ES-I3 (cell line): ENCODE data around the gene GH1.
"Not testable (repeated sequence)": the region's sequence is repeated elsewhere in the genome, so short reads cannot be mapped to it uniquely, and the experiment has no call there.

Source experiments
- H3K36me3 ChIP-seq: 2 replicates; pipeline ENCODE4 v1.6.1; 2013; ENCODE audit warnings: mild to moderate bottlenecking, low read length, control low read depth, moderate library complexity; ENCODE audit not compliant: insufficient read depth
- H3K4me1 ChIP-seq: 2 replicates; pipeline ENCODE4 v1.6.1; 2013; ENCODE audit warnings: mild to moderate bottlenecking, control low read depth, low read length; ENCODE audit not compliant: insufficient read depth
- H3K9ac ChIP-seq: 2 replicates; pipeline ENCODE4 v1.6.1; 2013; ENCODE audit warnings: low read depth, mild to moderate bottlenecking, low read length, moderate library complexity
- H3K9me3 ChIP-seq: 2 replicates; pipeline ENCODE4 v1.6.1; 2013; ENCODE audit warnings: mild to moderate bottlenecking, low read length, moderate library complexity; ENCODE audit not compliant: control insufficient read depth, insufficient read depth

Gene GH1

DNA sequence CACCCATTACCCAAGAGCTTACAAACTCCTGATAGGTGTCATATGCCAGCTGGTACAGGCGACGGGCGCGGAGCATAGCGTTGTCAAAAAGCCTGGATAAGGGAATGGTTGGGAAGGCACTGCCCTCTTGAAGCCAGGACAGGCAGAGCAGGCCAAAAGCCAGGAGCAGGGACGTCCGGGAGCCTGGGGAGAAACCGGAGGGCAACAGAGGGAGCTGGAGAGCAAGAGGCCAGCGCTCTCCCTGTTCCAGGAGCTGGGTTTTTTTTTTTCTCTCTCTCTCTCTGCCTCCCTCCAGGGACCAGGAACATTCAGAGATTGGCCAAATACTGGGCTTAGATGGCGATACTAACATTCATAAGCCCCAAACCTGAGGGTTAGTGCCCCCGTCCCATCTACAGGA is 37.3 kb downstream of the GH1 start:
- not testable (repeated sequence) for H3K36me3 ChIP-seq, H3K9ac ChIP-seq, H3K4me1 ChIP-seq, H3K9me3 ChIP-seq

DNA sequence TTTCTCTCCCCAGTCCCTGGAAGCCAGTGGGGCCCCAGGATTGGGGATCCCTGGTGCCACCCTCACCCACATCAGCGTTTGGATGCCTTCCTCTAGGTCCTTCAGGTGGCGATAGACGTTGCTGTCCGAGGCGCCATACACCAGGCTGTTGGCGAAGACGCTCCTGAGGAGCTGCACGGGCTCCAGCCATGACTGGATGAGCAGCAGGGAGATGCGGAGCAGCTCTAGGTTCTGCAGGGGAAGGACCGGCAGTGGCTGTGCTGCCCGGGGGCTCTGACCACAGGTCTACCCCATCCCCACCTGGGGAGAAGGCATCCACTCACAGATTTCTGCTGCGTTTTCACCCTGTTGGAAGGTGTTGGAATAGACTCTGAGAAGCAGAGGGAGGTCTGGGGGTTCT is 37.9 kb downstream of the GH1 start:
- Histone ChIP-seq H3K9ac (no peak overlapping the region), H3K4me1 (peaks cover 10% of the 10 kb centered on the region; the same call in 1 of the 2 replicates), H3K9me3 (no peaks in the 10 kb centered on the region), H3K36me3 (no peaks in the 10 kb centered on the region)

DNA sequence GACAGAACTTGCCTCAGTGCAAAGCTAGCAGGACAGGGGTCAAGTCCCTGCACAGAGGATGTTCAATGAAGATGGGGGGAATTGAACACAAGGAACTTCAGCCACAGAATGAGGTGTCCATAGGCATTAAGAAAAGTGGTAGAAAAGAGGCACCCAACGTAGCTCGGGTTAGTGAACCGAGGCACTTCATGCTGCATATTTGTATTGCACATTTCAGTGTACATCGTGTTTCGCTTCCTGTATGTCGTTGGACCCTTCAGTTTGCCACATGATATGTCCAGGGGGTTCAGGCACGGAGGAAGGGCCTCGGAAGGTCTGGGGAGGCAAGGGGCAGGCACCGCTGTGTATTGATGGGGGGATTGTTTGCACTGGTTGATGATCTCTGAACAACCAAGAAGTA is 40.2 kb downstream of the GH1 start:
- H3K4me1 ChIP-seq, H3K9me3 ChIP-seq, H3K36me3 ChIP-seq, H3K9ac ChIP-seq: not testable (repeated sequence)

DNA sequence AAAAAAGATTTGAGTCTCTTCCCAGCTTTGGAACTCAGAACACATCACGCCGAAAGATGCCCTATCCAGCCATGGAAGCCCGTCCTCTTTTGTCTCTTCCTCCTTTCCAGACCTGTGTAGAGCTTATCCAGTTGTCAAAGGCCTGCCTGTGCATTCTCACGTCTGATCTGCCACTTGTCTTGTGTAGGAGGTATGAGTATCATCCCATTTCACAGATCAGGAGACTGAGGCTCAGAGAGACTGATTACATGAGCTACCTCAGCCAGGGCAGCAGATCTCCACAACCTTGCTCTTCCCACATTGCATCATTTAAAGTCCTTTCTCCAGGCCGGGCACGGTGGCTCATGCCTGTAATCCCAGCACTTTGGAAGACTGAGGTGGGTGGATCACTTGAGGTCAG is 43.9 kb downstream of the GH1 start:
- H3K9me3 ChIP-seq, H3K9ac ChIP-seq, H3K36me3 ChIP-seq, H3K4me1 ChIP-seq: not testable (repeated sequence)

DNA sequence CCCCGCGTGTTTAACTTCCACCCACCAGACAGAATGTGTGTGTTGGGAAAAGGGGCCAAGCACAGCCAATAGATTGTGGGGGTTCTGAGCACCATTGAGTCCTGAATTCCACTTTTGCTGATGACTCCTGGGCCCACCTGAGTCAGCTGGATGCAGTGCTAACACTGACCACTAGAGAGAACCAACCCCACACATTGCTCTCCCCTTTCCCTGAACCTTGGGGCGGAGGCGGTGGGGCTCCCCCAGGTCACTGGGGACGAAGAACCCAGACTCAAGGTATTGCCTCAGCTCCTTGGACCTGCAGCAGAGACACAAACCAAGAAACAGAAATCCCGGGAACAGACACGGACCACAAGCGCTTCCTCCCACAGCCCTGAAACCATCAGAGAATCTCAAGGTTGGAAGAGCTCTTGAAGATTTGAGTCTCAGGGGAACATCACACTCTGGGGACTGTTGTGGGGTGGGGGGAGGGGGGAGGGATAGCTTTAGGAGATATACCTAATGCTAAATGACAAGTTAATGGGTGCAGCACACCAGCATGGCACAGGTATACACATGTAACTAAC is 44.5 kb downstream of the GH1 start:
- H3K9ac ChIP-seq, H3K4me1 ChIP-seq, H3K36me3 ChIP-seq, H3K9me3 ChIP-seq: not testable (repeated sequence)

DNA sequence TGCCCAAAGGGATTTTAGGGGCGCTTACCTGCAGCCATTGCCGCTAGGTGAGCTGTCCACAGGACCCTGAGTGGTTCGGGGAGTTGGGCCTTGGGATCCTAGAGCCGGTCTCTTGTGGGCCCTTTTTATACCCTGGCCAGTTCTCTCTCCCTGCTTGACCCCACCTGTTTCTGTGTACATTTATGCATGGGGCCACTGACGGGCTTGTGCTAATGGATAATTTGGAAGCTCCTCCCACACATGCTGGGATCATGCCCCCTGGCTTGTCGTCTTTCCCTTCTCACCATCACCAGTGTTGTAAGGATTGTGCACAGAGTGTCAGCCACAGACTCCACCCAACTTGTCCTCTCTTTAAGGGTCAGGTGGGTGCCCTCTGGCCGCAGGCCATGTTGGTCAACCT is 45.1 kb downstream of the GH1 start, which contains the start of gene CSH2:
Gene CSH2 (minus strand): TSS at position 101 of the 400 bp plus-strand sequence. CDS start 63 bp downstream, at position 38.
- H3K9ac ChIP-seq, H3K36me3 ChIP-seq, H3K9me3 ChIP-seq, H3K4me1 ChIP-seq: not testable (repeated sequence)

DNA sequence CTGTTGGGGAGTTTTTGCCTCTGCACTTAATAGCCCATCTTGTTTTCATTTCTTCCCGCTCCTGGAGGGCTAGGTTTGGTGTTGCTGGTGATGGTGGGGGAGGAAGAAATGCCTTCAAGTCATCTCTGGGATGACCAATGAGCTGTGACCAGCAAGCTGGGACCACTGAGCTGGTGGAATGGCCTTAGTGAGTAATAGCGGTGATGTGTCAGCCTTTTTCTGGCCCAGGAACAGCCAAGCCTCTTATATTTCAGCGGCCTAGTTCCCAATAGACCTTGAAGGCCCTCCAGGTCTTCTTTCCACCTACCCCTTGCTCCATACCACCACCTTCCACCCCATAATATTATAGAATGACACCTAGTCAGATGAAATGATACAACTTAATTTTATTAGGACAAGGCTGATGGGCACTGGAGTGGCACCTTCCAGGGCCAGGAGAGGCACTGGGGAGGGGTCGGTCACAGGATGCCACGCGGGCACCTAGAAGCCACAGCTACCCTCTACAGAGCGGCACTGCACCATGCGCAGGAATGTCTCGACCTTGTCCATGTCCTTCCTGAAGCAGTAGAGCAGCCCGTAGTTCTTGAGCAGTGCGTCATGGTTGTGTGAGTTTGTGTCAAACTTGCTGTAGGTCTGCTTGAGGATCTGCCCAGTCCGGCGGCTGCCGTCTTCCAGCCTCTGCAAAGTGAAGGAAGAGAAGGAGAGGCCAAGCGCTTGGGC is 46.8 kb downstream of the GH1 start:
- not testable (repeated sequence) for H3K4me1 ChIP-seq, H3K9ac ChIP-seq, H3K9me3 ChIP-seq, H3K36me3 ChIP-seq

DNA sequence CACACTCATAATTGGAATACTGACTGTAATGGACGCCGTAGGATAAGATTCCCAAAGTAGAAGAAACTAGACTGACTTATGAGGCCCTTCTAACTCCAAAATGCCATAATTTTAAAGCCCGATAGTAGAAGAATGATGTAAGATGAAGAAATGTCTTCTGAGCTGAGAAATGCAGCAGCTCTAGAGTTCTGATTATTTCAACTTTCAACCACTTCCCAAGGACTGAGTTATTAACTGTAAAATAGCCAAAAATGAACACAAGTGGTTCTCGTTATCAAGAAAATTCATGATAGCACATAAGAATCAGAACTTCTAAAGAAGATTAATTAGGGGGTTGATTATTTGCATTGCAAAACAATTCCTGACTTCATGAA is 48.4 kb downstream of the GH1 start:
- H3K4me1 ChIP-seq, H3K9me3 ChIP-seq, H3K9ac ChIP-seq, H3K36me3 ChIP-seq: not testable (repeated sequence)

DNA sequence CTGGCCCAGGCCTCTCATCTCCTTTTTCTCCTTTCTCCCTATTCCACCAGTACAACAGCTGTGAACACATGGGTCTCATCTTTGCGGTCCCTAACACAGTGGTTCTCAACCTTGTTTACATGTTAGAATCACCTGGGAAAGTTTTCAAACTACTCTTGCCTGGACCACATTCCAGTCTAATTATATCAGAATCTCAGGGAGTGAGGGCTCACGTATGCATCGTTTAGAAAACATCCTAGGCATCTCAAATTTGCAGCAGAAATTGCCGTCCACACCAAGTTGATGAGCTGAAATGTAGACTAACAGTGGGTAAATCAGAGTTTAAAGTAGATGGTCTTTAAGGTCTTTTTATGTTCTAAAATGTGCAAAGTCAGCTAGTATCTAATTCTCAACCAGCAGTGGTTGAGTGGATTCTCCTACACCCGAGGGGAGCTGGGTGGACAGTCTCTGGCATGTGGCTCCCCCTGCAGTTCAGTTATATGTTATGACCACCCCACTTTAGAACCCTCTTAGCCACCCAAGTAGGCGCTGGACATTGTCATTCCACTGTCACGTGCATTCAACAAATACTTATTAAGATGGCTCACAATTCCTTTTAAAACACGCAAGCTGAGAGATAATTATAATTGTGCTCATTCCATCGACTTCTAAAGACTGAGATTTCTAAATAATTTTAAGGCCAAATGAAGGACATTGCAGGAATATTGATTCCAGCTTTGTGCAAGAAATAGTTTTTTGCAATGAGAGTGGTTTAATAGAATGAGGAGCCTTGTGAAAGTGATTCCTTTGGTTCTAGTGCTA is 48.9 kb downstream of the GH1 start:
- H3K9me3 ChIP-seq, H3K36me3 ChIP-seq, H3K9ac ChIP-seq, H3K4me1 ChIP-seq: not testable (repeated sequence)
